HepG2 (cell line): ENCODE results near the gene KCNB1. TPM values are rescaled to one million over a fixed set of nuclear protein-coding genes. Genes with fewer than 3 reads are reported as not detected.

Experiments
- ETS1 ChIP-seq: sonication (generic); formaldehyde crosslinking; IDR thresholded peaks from 2 replicates; pipeline ENCODE4 v1.4.0; 2020; ENCODE audit warnings: missing genetic modification reagents
- PAF1 ChIP-seq: IDR thresholded peaks from 2 replicates; pipeline ENCODE4 v1.6.1; 2016; ENCODE audit warnings: missing genetic modification reagents, missing compliant biosample characterization
- ZNF407 ChIP-seq: sonication (generic); formaldehyde crosslinking; IDR thresholded peaks from one replicate; pipeline ENCODE4 v1.5.1; 2020; ENCODE audit warnings: mild to moderate bottlenecking, missing genetic modification reagents; ENCODE audit errors: not compliant biosample characterization
- polyA plus RNA-seq, 8 experiments: library from polyadenylated mRNA; depleted of rRNA in 3 of 8; stranded (reverse) in 7 of 8; unstranded in 1 of 8; fragments of >200 nt; fragmentation: Illumina TruSeq in 4 of 8; extraction: Trizol in 4 of 8; gene quantifications; 2 replicates each; pipeline versions ENCODE4 v1.2.1 to v1.2.3, GENCODE V29; 2011 to 2016; ENCODE audit warnings: low read depth in 4 of 8, missing spikeins in 1 of 8, mixed read lengths in 1 of 8; ENCODE audit not compliant: insufficient read depth in 1 of 8
- total RNA-seq, 5 experiments: library from RNA; depleted of rRNA; stranded (reverse); fragments of >200 nt; fragmentation: Illumina TruSeq; extraction: Trizol; gene quantifications; 2 replicates each; pipeline ENCODE4 v1.2.3, GENCODE V29; 2016; ENCODE audit warnings: low read depth in 1 of 5

KCNB1 gene
- total and polyA plus RNA-seq, 2 of the 13 experiments (the other 11 are each of a cell fraction or from before 2014, with no cell fraction given): 0.02 TPM; not detected in 1

- no peak for TF ChIP-seq ZNF407 (CRISPR knock-in tag)
- no peak for TF ChIP-seq ETS1 (CRISPR knock-in tag)
- no peak for TF ChIP-seq PAF1 (CRISPR knock-in tag)
Measured at GRCh38 chr20:49459684-49460083, 22.8 kb downstream of the KCNB1 start (continued).
